NCI-H748 (cell line): ENCODE data around the gene UNCX.
"Not testable (repeated sequence)": the region's sequence is repeated elsewhere in the genome, so short reads cannot be mapped to it uniquely, and the experiment has no call there.

ENCODE experiments used
- DNase-seq: peaks from one replicate; lab custom pipeline; 2025; ENCODE audit not compliant: unreplicated experiment; lab: John Stamatoyannopoulos, UW

Gene UNCX

GRCh38 chr7:1232623-1233332 lies at the start of gene UNCX:
TSS of gene UNCX (plus strand) at chr7:1232872. CDS start at chr7:1233018, 146 bp downstream.
- DNase-seq, result peak; percentile 95

GRCh38 chr7:1187127-1187526 lies 45.5 kb upstream of the UNCX start:
- no peak for DNase-seq

GRCh38 chr7:1188720-1189294 lies 43.9 kb upstream of the UNCX start:
- no peak for DNase-seq

- DNase-seq, result no peak
Observed at GRCh38 chr7:1189986-1190772, 42.5 kb upstream of the UNCX start.

- DNase-seq, result no peak
Observed at GRCh38 chr7:1192171-1192676, 40.4 kb upstream of the UNCX start.

GRCh38 chr7:1193593-1194424 lies 38.9 kb upstream of the UNCX start:
- peak; percentile 72 for DNase-seq

GRCh38 chr7:1196441-1196840 lies 36.2 kb upstream of the UNCX start:
- DNase-seq, result not testable (repeated sequence)

GRCh38 chr7:1196950-1197349 lies 35.7 kb upstream of the UNCX start:
- no peak for DNase-seq

GRCh38 chr7:1197997-1198625 lies 34.6 kb upstream of the UNCX start:
- DNase-seq, result no peak

GRCh38 chr7:1200045-1200444 lies 32.6 kb upstream of the UNCX start:
- no peak for DNase-seq

- DNase-seq, result no peak
Observed at GRCh38 chr7:1201916-1202315, 30.8 kb upstream of the UNCX start.

GRCh38 chr7:1202914-1203313 lies 29.8 kb upstream of the UNCX start:
- DNase-seq, result not testable (repeated sequence)

GRCh38 chr7:1204460-1205140 lies 28.1 kb upstream of the UNCX start:
- DNase-seq, result no peak

GRCh38 chr7:1205742-1206141 lies 26.9 kb upstream of the UNCX start:
- not testable (repeated sequence) for DNase-seq

- DNase-seq, result no peak
Observed at GRCh38 chr7:1209097-1209496, 23.6 kb upstream of the UNCX start.

GRCh38 chr7:1210321-1210978 lies 22.2 kb upstream of the UNCX start:
- DNase-seq, result peak; percentile 54

GRCh38 chr7:1210979-1211608 lies 21.6 kb upstream of the UNCX start:
- DNase-seq, result peak; percentile 83

GRCh38 chr7:1211611-1212010 lies 21.1 kb upstream of the UNCX start:
- no peak for DNase-seq

- DNase-seq, result not testable (repeated sequence)
Observed at GRCh38 chr7:1212025-1212424, 20.6 kb upstream of the UNCX start.
